ENCODE results near the gene PSMD1.
"Not testable (repeated sequence)": the region's sequence is repeated elsewhere in the genome, so short reads cannot be mapped to it uniquely, and the experiment has no call there.

Gene PSMD1

GRCh38 chr2:231117922-231118613 is 61.4 kb downstream of the PSMD1 start:
- no peak for DNase-seq (ENCODE audit: low read depth)

DNA sequence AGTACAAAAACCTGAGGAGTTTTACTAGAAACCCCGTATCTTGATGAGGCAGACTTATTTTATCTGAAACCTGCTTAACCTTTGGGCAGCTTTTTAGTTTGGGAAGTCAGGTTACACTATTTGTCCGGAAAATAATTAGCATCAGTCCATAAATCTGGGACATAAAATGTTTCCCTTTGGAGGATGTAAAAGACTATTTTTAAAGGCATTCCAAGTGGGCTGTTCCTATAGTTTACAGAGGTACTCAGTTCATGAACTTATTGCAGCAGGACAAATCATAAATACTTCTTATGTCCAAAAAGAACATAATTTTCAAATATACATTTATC is 61.9 kb downstream of the PSMD1 start:
- no peak for DNase-seq (ENCODE audit: low read depth)

DNA sequence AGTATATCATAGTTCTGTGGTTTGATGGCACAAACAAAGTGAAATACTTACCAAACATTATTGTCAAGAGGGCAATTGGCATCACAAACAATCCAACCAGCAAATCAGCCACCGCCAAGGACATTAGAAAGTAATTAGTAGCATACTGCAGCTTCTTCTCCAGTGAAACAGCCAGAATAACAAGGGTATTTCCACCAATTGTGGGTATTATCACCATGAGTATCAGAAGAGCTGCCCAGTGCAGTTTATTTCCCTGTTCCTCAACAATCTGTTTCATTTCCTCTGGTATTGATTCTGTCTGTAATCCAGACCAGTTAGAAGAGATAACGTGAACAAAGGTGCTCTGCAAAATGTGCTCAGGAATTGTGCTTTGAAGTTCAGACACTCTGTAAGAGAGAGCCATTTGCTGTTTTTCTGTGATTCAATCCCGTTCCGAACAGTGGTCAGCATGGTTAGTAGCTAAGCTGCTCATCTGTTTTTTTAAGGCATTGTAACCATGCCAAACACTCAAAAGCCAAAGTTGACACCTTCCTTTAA is 66.8 kb downstream of the PSMD1 start:
- no peak for DNase-seq (ENCODE audit: low read depth)

- no peak for DNase-seq (ENCODE audit: low read depth)
Observed at GRCh38 chr2:231124838-231125568, 68.3 kb downstream of the PSMD1 start, which contains the start of gene HTR2B. HTR2B (minus strand) TSS chr2:231125042; CDS start chr2:231123764, 1,278 bp downstream.

GRCh38 chr2:231126123-231126522 is 69.5 kb downstream of the PSMD1 start:
- DNase-seq (ENCODE audit: low read depth), result no peak

DNA sequence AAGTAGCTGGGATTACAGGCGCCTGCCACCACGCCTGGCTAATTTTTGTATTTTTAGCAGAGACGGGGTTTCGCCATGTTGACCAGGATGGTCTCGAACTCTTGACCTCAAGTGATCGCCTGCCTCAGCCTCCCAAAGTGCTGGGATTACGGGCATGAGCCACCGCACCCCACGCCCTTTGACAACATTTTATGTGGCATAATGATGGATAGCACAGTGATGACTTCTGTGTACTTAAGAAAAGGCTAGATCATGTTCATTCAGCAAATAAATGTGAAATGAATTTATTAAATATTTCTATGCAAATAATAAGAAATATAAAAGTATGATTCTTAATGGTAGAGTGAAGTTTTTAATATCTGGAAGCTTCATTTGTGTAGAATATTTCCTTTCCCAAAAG is 70.8 kb downstream of the PSMD1 start:
- DNase-seq (ENCODE audit: low read depth), result no peak

DNA sequence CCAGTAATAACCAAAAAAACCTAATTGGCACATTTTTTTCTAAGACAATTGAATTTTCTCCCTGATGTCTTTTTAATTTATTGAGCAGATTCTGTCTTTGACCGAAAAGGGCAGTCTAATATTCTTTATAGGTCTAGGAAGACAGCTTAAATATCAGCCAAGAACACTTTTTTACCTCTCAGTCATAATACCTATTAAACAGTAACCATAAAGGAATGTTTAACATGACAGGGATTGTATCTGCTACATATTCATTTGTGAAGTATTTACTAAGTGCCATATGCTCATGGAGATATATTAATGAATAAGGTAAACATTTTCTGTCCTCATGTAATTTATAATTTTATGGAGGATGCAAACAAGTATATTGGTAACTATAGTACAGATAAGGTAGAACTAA is 71.3 kb downstream of the PSMD1 start:
- DNase-seq (ENCODE audit: low read depth), result no peak

GRCh38 chr2:231128541-231128940 is 71.9 kb downstream of the PSMD1 start:
- no peak for DNase-seq (ENCODE audit: low read depth)

GRCh38 chr2:231129216-231129615 is 72.5 kb downstream of the PSMD1 start:
- DNase-seq (ENCODE audit: low read depth), result peak; percentile 27

GRCh38 chr2:231130336-231131056 is 73.8 kb downstream of the PSMD1 start:
- peak; percentile 40 for DNase-seq (ENCODE audit: low read depth)

- peak; percentile 78 for DNase-seq (ENCODE audit: low read depth)
Observed at GRCh38 chr2:231132129-231132528, 75.5 kb downstream of the PSMD1 start.

DNA sequence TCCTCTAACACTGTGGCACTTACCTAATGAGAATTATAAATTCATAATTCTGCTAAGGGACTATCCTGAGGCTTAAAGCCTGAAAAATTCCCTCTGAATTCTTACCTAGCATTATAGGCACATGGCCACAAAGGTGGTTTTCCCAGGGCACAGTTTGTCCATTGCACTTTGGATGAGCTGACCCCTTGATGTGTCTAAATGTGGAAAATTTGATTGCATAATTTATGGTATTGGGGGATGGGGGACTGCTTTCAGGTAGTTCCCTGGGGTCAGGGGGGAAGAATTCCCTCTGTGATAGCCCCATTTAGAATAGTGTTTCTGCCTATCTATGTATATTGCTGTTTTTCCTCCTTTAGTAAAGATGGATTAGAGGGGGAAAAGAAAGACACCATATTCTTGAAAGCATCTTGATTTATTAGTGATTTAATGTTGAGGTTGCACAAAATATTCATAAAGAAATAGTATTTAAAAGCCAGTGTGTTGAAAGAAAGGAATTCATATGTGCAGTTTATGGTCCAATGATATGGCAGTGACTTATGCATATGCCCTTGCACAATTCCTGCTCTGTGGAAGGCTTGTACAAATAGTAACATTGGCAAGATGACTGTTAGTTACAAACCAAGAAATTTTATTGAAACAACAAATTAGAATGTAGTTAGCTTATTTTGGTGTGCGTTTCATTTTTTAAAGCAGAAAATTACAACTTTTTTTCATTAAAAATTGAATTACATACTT is 76.9 kb downstream of the PSMD1 start:
- peak; percentile 55 for DNase-seq (ENCODE audit: low read depth)

DNA sequence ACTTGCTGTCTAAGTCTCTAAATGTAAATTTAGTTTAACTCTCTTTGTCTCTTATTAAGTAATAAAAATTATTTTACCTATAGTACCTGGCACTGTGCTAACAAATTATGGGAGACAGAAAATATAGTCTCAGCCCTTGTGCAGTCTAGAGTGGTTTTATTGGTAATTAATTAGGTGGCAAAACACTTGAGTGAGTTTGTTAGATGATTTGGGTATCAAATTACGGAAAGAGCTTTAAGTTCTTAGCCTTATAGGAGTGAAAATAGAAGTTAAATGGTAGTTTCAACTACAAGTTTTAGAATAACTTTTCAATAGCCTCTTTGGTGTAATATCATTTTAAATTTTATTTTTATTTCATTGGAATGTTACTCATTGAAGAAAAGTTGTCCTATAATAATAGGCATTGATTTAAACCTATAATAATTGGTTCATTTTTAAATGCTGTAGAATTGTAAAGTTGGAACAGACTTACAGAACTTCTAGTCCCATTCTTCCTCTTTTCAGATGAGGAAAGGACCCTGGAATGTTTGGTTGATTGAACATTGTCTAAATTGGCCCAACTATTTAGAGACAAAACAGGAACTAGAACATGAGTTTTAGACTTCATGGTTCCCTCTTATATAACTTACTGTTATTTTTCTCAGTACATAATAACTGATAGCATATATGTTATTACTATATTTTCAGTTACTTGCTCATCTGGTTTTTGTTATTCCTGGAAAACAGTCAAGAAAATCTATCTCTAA is 78.4 kb downstream of the PSMD1 start:
- DNase-seq (ENCODE audit: low read depth), result no peak

DNA sequence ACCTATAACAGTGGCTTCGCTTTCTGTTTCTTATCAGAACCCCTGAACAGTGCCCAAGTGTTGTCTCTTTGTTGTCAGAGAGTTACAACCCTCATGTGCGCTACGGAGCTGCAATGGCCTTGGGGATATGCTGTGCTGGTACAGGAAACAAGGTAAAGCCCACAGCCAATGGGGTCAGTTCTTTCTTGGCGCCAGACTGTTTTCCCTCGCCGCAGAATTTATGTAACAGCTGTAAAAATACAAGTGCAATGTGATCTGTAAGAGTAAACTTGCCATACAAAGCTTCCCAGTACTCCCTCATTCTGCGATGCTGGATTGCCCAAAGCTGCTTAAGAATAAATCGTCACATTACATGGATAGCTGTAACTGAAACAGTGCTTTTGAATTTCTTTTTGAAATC is 82.0 kb downstream of the PSMD1 start:
- DNase-seq (ENCODE audit: low read depth), result no peak

DNA sequence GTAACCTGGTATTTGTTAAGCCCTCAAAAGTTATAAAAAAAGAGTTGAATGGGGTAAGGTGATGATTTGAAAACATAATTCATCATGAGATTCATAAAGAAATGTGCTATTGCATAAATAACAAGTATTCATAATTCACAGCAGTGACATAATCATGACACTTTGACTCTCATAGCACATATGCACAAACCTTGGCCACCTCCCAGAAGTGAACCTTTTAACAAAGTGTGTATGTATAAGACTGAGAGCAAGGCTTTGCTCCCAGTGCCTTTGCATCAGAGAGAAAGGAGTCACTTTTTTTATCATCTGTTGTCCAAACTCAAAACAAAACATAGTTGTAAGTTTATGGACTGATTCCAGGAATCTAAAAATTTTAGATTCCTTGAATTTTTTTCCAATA is 83.1 kb downstream of the PSMD1 start:
- DNase-seq (ENCODE audit: low read depth), result no peak

GRCh38 chr2:231140808-231141207 is 84.1 kb downstream of the PSMD1 start:
- not testable (repeated sequence) for DNase-seq (ENCODE audit: low read depth)

GRCh38 chr2:231144896-231145295 is 88.2 kb downstream of the PSMD1 start:
- DNase-seq (ENCODE audit: low read depth), result no peak

- peak; percentile 76 for DNase-seq (ENCODE audit: low read depth)
Observed at GRCh38 chr2:231146665-231147064, 90.0 kb downstream of the PSMD1 start.

DNA sequence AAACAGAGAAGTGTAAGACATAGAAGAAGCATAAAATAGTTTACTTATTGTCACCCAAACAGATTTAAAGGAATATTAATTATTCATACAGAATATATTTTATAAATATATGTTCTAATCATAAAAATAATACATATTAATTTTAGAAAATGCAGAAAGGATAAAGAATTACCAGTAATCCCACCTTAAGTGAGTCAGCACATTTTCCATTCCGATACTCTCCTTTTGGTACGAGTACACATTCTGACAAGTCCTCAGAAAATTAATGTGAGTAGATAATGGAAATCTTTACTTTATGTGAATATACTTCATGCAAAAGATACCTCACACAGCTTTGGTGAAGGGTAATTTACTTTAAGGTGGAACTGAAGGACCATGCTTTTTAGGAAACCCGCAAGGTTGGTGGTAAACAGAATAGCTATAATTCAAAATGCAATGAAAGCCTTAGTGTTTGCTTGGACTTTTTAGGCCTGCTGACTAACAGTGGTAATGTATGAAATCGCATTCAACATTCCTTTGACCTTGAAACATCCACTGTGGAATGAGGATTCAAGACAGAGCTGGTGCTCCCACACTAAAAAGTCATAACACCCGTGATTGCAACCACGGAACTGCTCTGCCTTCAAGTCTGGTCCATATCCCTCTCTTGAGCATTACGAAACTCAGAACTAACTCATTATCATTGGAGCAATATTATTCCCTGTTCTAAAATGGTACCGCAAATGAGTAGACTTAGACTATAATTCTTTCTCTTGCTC is 96.3 kb downstream of the PSMD1 start:
- peak; percentile 83 for DNase-seq (ENCODE audit: low read depth)

GRCh38 chr2:231159306-231159705 is 102.6 kb downstream of the PSMD1 start:
- peak; percentile 48 for DNase-seq (ENCODE audit: low read depth)

GRCh38 chr2:231160701-231161100 is 104.0 kb downstream of the PSMD1 start:
- peak; percentile 47 for DNase-seq (ENCODE audit: low read depth)
